Measurements from ENCODE around the gene CNN3. TPM values are rescaled to one million over a fixed set of nuclear protein-coding genes. Genes with fewer than 3 reads are reported as not detected.

Gene CNN3
- total RNA-seq, result 195 and 203 TPM in 2 replicates

GRCh38 chr1:94926915-94927404, at the start of gene CNN3:
CNN3 (minus strand) TSS chr1:94927110; CDS start chr1:94926894, 216 bp downstream.

Other genes with a start within 250 kb of the CNN3 start
- 1.7 and 1.9 TPM in 2 replicates for gene SLC44A3, start 106.8 kb downstream of the CNN3 start, total RNA-seq
- gene ALG14, start 145.8 kb upstream of the CNN3 start, total RNA-seq, result 0.94 and 1.3 TPM in 2 replicates
- 0.75 and 0.78 TPM in 2 replicates for gene TLCD4, start 190.2 kb upstream of the CNN3 start, total RNA-seq

Data from cardiac ventricle fibroblast (primary cell).